ENCODE measurements around the gene LRRC10B.

LRRC10B gene

DNA sequence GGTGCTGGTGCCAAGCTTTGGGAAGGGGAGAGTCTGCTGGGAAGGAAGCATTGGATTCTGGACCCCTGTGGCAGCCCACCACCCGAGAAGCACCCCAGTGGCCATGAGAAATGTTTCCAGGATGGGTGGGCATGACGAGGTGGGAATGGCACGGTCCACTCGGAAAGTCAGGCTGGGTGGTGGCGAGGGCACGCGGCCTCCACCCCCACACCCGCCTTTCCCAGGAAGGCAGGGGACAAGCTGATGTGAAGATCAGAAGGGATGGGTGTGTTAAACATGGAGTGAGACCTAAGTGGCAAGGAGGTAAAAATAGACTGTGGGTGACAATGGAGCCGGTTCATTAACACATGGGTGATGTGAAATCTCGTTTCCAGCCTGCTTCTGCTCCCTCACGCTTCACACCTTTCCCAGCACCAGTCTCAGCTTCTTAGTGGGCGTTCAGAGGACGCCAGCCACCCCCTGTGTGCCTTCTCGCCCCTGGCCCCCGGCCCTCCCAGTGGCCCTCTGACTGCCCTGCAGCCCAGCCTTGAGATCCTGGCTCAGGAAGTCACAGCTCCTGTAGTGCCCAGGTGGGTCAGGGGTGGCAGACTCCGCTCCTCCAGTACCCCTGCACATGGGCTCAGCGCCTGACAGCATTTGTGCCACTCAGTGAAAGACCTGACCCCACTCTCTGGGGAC, 27.6 kb downstream of the LRRC10B start:
- no peak overlapping the region for H3K4me3 Mint-ChIP-seq
- DNase-seq = no peak

DNA sequence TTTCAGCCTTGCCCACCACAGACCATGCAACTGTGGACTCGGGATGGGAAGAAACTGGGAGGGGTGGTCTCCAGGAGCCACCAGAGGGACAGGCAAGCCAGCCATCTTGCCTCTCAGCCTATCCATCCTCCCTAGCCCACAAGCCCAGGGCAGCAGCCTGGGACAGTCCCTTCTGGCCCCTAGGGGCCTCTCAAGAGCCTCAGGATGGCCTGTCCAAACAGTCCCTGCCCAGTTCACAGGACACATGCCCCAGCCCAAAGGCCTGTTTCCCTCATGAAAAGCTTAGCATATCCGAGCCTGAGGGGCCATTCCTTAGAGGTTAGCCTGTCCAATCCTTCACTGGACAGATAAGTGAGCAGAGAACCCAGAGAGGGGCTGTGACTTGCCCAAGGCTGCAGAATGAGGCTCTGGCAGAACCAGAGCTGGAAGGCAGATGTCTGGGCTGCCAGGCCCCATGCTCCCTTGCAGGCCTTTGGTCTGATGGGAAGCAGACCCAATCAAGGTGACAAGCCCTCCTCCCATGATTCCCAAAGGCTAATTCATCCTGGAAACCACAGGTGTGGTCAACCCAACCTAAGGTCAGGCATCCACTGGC, 28.2 kb downstream of the LRRC10B start:
- ATAC-seq (replicated peaks) (no peak), DNase-seq (no peak)
- Mint-ChIP-seq H3K4me1 (peaks cover 5 to 7% of the 10 kb centered on the region in 2 donors), H3K36me3 (no peaks in the 10 kb centered on the region), H3K27ac (no peak overlapping the region), H3K4me3 (no peak overlapping the region), H3K9me3 (no peaks in the 10 kb centered on the region), H3K27me3 (peaks cover 37 to 45% of the 10 kb centered on the region in 2 donors)

More for the DNA sequence above, 27.6 kb downstream of the LRRC10B start:
- no peaks in the 10 kb centered on the region for H3K36me3 Mint-ChIP-seq
- peaks cover 32 to 41% of the 10 kb centered on the region in 2 donors for H3K27me3 Mint-ChIP-seq
- no peaks in the 10 kb centered on the region for H3K9me3 Mint-ChIP-seq
- H3K4me1 Mint-ChIP-seq = peaks cover under 1 to 1% of the 10 kb centered on the region in 2 donors
- ATAC-seq (replicated peaks) = no peak
- no peak overlapping the region for H3K27ac Mint-ChIP-seq

DNA sequence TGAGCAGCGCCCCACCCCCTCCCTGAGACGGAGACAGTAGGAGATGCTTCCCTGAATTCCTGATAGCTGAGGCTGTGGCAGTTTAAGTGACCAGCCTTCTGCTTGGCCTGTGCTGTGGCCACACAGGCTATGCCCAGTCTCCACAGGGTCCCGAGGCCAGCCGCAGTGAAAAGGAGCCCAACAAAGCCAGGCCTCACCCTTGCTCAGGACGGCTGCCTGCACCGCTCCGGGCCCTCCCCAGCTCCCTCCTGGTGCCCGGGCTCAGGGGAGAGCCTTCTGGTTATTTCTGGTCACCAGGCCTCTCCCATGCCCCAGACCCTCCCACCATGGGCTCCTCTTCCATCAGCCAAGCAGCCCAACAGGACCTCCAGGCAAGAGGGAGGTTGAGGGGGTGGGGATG, 28.8 kb downstream of the LRRC10B start:
- no peak for ATAC-seq (replicated peaks)
- H3K4me3 Mint-ChIP-seq = no peak overlapping the region
- H3K27ac Mint-ChIP-seq = no peak overlapping the region
- no peak for DNase-seq
- H3K27me3 Mint-ChIP-seq = peaks cover 38 to 47% of the 10 kb centered on the region in 2 donors
- no peaks in the 10 kb centered on the region for H3K9me3 Mint-ChIP-seq
- H3K36me3 Mint-ChIP-seq = no peaks in the 10 kb centered on the region
- H3K4me1 Mint-ChIP-seq = peaks cover 6 to 8% of the 10 kb centered on the region in 2 donors

DNA sequence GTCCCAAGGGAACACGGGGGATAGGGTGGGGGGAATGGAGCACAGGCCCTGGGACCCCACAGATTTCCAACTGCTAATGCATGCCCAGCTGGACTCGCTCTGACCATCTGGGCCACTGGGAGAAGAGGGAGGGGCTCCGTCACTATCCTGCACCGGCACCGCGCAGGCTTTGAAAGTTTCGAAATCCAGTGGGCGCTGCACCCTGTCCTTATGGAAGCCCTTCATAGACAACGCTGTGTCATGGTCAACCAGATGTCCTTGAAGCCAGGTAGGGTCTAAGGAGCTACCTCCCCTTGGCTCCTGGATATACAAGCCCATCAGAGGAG, 30.1 kb downstream of the LRRC10B start:
- no peak for ATAC-seq (replicated peaks)
- Mint-ChIP-seq H3K9me3 (no peaks in the 10 kb centered on the region), H3K36me3 (no peaks in the 10 kb centered on the region), H3K4me3 (no peak overlapping the region), H3K27ac (no peak overlapping the region), H3K4me1 (peaks cover 6 to 8% of the 10 kb centered on the region in 2 donors), H3K27me3 (peaks cover 34 to 43% of the 10 kb centered on the region in 2 donors)
- no peak for DNase-seq

DNA sequence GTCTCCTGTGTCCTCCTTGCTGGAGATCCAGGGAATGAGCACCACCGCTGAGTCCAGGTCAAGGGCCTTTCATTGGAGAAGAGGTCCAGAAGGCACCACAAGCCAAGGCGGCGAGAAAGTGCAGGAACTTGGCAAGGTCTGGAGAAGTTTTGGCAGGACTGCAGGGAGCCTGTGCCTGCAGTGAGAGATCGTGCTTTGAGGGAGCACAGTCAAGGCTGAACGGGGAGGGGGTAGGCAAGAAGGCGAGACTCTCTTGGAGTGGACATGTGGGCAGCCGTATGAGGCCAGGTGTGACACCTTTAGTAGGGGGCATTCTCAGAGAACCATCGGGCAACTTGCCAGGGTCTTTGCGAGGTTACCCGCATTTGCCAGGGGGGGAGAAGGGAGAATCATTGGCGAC, 30.5 kb downstream of the LRRC10B start:
- Mint-ChIP-seq H3K4me1 (peaks cover 6 to 8% of the 10 kb centered on the region in 2 donors), H3K27ac (no peak overlapping the region), H3K36me3 (no peaks in the 10 kb centered on the region), H3K27me3 (peaks cover 31 to 43% of the 10 kb centered on the region in 2 donors), H3K9me3 (no peaks in the 10 kb centered on the region), H3K4me3 (no peak overlapping the region)
- DNase-seq = no peak
- no peak for ATAC-seq (replicated peaks)

DNA sequence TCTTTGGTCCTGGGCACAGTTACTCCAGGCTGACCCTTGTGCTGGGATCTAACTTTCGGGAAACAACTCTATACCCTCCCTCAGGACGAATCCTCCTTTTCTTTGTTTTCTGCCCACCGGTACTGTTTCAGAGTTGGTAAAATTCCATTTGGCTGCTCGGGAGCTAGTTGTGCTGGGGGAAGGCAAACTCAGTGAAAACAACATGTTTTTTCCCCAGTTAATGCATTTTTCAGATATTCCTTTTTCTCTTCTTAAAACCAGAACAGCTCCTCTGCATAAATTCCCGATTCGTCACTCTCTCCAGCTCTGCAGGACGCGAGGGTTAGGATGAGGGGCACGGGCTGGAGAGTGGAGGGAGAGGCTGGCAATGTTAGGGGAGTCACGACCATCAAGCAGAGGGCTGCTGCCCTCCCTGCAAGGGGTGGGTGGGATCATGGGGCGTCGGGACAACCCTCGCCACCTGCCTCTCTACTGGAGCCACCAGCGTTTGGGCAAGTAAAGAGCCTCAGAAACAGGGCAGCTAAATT, 31.3 kb downstream of the LRRC10B start:
- H3K4me1 Mint-ChIP-seq = peaks cover 6 to 8% of the 10 kb centered on the region in 2 donors
- no peaks in the 10 kb centered on the region for H3K36me3 Mint-ChIP-seq
- no peak overlapping the region for H3K27ac Mint-ChIP-seq
- H3K4me3 Mint-ChIP-seq = no peak overlapping the region
- no peak for ATAC-seq (replicated peaks)
- peaks cover 26 to 41% of the 10 kb centered on the region in 2 donors for H3K27me3 Mint-ChIP-seq
- no peaks in the 10 kb centered on the region for H3K9me3 Mint-ChIP-seq
- DNase-seq = no peak

DNA sequence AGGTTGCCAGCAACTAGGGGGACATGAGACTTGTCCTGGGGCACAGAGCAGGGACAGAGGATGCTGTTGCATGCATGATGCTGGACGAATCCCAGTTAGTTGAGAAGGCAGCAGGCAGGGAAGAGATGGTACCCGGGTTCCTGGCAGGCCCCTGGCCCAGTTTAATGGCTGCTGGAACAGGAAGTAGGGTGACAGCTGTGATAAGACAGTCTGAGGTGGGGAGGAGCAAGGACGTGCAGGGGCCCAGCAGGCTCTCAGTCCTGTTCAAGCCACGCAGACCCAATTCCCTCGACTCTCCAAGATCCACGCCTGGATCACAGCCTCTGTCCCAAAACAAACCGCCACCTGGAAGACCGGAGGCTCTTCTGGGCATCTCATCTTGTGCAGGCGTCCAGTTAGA, 32.0 kb downstream of the LRRC10B start:
- no peak for DNase-seq
- H3K9me3 Mint-ChIP-seq = no peaks in the 10 kb centered on the region

DNA sequence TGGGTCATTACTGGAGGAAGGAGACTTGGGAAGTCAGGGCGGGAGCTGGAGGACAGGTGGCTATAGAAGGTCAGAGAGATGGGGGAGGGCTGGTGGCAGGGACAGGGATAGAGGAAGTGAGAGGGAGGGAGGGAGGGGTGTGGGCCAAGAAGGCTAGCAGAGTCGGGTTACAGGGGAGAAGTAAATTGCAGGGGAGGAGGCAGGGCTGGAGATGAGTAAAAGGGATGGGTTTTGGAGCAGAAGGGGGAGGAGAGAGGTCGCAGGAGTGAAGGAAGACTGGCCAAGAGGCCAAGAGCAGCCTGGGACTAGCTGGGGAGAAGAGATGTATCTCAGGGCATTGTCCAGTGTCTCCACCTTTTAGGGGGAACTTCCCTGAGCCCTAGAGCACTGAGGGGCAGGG, 33.0 kb downstream of the LRRC10B start:
- H3K27me3 Mint-ChIP-seq = peaks cover 28 to 44% of the 10 kb centered on the region in 2 donors
- H3K9me3 Mint-ChIP-seq = no peaks in the 10 kb centered on the region
- H3K4me1 Mint-ChIP-seq = peaks cover 6 to 8% of the 10 kb centered on the region in 2 donors
- ATAC-seq (replicated peaks) (peak; percentile 48 to 53), DNase-seq (no peak)
- H3K4me3 Mint-ChIP-seq = no peak overlapping the region
- no peak overlapping the region for H3K27ac Mint-ChIP-seq
- H3K36me3 Mint-ChIP-seq = no peaks in the 10 kb centered on the region

More for the DNA sequence above, 32.0 kb downstream of the LRRC10B start:
- no peak for ATAC-seq (replicated peaks)
- Mint-ChIP-seq H3K36me3 (no peaks in the 10 kb centered on the region), H3K4me1 (peaks cover 6 to 8% of the 10 kb centered on the region in 2 donors), H3K27me3 (peaks cover 26 to 41% of the 10 kb centered on the region in 2 donors), H3K27ac (no peak overlapping the region), H3K4me3 (no peak overlapping the region)

DNA sequence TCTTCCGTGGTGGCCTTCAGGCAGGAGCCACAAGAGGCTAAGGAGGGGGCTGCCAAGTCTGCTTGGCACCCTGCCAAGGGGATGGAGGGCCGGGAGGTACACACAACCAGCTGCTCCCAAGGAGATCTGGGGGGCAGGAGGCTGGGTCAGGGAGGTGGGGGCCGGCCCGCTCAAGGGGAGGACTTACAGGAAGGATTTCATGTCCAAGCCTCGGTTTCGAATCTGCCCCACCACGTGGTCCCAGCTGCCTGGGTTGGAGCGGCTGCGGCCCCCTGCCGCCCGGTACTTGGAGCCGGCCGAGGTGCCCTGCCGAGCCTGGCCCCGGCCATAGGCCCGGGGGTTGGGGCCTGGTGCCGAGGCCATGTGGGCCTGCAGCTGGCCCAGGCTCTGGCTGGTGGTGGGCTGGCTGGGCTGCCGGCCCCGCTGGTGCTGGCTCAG, 33.5 kb downstream of the LRRC10B start:
- Mint-ChIP-seq H3K27me3 (peaks cover 30 to 45% of the 10 kb centered on the region in 2 donors), H3K4me3 (no peak overlapping the region), H3K27ac (no peak overlapping the region), H3K4me1 (peaks cover 6 to 8% of the 10 kb centered on the region in 2 donors), H3K9me3 (no peaks in the 10 kb centered on the region), H3K36me3 (no peaks in the 10 kb centered on the region)
- no peak for ATAC-seq (replicated peaks)
- DNase-seq = no peak

DNA sequence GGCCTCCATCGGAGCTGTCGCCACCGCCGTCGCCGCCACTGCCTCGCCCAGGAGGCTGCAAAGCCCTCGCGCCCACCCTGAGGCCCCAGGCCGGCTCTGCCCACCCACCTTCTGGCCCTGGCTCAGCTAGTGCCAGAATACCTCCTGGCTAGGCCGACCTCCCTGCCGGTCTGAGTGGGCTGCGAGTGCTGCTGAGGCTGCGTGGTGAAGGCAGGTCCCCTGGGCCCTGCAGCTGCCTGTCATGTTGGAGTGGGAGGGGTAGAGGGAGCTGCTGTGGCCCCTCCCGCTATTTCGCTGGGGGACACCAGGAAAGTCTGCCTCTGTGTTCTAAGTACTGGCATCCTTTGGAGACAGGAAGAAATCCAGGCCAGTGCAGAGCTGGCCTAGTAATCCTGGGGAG, 34.2 kb downstream of the LRRC10B start:
- Mint-ChIP-seq H3K4me3 (no peak overlapping the region), H3K4me1 (peaks cover 6 to 8% of the 10 kb centered on the region in 2 donors), H3K27ac (no peak overlapping the region), H3K36me3 (no peaks in the 10 kb centered on the region), H3K27me3 (peaks cover 34 to 52% of the 10 kb centered on the region in 2 donors), H3K9me3 (no peaks in the 10 kb centered on the region)
- ATAC-seq (replicated peaks) = no peak
- no peak for DNase-seq

DNA sequence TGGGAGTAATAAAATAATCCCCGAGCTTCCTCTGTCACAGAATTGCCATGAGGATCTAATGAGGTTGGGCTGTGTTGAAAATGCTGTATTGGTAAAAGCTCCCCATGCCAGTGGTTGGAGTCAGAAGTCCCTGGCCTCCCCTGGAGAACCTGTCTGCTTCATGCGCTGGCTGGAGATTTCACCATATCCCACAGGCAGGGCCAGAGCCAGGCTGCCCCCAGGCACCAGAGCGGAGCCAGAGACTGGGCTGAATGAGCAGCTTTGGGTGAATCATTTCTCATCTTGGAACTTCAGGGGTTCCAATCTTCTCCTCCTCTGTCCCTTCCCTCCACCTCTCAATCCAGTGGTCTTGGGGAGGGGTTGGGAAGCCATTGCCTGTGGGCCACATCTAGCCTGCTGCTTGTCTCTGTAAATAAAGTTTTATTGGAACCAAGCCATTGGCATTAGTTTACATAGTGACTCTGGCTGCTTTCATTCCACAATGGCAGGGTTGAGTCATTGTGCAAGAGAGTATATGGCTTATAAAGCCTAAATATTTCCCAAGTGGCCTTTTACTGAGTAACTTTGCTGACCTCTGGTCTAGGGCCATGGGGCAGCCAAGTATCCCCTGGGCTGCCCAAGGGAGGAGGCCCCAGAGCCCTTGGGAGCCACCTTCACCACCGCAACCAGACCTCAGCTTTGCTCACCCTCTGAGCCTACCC, 35.2 kb downstream of the LRRC10B start:
- Mint-ChIP-seq H3K27ac (no peak overlapping the region), H3K27me3 (peaks cover 34 to 60% of the 10 kb centered on the region in 2 donors), H3K36me3 (no peaks in the 10 kb centered on the region), H3K9me3 (no peaks in the 10 kb centered on the region), H3K4me3 (no peak overlapping the region), H3K4me1 (peaks cover 6 to 8% of the 10 kb centered on the region in 2 donors)
- DNase-seq (no peak), ATAC-seq (replicated peaks) (no peak)

DNA sequence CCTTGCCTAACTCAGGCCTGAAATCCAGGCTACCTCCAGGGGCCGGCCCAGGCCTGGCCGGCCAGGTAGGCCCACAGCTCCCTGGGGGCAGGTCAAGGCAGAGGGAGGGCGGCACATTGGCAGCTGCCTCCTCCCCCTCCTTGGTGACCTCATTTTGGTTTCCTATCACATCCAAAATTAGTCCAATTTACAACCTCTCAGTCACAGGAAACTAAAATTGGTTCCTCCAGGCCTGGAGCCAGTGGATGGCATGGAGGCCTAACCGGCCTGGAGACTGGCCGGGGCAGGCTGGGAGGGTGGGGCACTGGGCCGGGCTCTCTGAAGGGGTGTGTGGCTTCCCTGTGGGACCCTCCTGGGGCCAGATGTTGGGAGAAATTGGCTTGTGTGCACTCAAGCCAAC, 35.9 kb downstream of the LRRC10B start:
- ATAC-seq (replicated peaks) = no peak
- peaks cover 27 to 59% of the 10 kb centered on the region in 2 donors for H3K27me3 Mint-ChIP-seq
- no peak overlapping the region for H3K4me3 Mint-ChIP-seq
- no peak for DNase-seq
- H3K36me3 Mint-ChIP-seq = no peaks in the 10 kb centered on the region
- no peak overlapping the region for H3K27ac Mint-ChIP-seq
- H3K9me3 Mint-ChIP-seq = no peaks in the 10 kb centered on the region
- peaks cover 6 to 8% of the 10 kb centered on the region in 2 donors for H3K4me1 Mint-ChIP-seq

DNA sequence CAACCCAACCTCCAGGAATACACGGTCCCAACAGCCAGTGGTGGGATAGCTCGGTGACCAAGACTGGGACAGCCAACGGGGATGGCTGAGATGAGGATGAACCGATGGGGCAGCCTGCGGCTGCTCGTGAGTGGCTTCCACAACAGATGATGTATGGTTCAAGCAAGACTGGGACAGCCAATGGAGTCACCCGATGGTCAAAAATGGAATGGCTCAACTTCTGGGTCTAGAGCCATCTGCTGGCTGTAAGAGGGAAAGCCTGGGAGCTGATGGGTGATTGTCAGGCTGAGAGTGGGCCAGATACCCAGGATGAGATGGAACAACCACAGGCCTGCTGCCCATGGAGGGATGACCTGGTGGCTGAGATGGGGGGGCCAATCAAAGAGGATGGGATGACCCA, 36.8 kb downstream of the LRRC10B start:
- no peak overlapping the region for H3K27ac Mint-ChIP-seq
- DNase-seq = no peak
- ATAC-seq (replicated peaks) = peak; percentile 31 to 52
- H3K36me3 Mint-ChIP-seq = no peaks in the 10 kb centered on the region
- H3K27me3 Mint-ChIP-seq = peaks cover 32 to 59% of the 10 kb centered on the region in 2 donors
- H3K4me3 Mint-ChIP-seq = no peak overlapping the region
- H3K4me1 Mint-ChIP-seq = peaks cover 6 to 8% of the 10 kb centered on the region in 2 donors
- H3K9me3 Mint-ChIP-seq = no peaks in the 10 kb centered on the region

DNA sequence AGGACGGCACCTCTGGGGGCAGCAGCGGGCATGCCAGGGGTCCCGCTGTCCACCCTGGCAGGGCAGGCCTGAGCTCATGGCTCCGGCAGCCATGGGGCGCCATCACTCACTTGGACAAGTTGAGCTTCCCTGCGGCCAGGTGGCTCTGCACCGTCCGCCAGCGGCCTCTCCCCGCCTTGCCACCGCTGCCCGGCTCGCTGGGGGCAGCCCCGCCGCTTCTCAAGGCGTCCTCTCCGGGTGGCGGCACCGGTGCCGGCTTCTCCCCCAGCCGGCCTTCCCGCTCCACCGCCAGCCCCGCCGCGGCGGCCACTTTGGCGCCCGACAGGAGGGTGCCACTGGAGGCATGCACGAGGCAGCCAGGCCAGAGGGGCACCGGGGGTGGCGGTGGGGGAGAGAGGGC, 37.4 kb downstream of the LRRC10B start:
- peaks cover 10 to 12% of the 10 kb centered on the region in 2 donors for H3K4me1 Mint-ChIP-seq
- ATAC-seq (replicated peaks) (no peak), DNase-seq (no peak)
- no peak overlapping the region for H3K27ac Mint-ChIP-seq
- no peaks in the 10 kb centered on the region for H3K9me3 Mint-ChIP-seq
- peaks cover 35 to 61% of the 10 kb centered on the region in 2 donors for H3K27me3 Mint-ChIP-seq
- no peaks in the 10 kb centered on the region for H3K36me3 Mint-ChIP-seq
- H3K4me3 Mint-ChIP-seq = no peak overlapping the region
